Hepatocyte (in vitro differentiated cells): ENCODE results near the gene TBC1D5.

ENCODE experiments used
- CTCF ChIP-seq: fragments of 200-600 bp; sonication (generic); IDR thresholded peaks from 2 replicates; pipeline ENCODE4 v1.5.1; 2016; ENCODE audit warnings: antibody characterized with exemption, mild to moderate bottlenecking; ENCODE audit not compliant: poor library complexity
- EZH2phosphoT487 ChIP-seq: fragments of 200-600 bp; sonication (generic); IDR thresholded peaks from one replicate; pipeline ENCODE4 v1.6.1; 2018; ENCODE audit warnings: antibody characterized with exemption, mild to moderate bottlenecking, low read depth, moderate library complexity; ENCODE audit not compliant: unreplicated experiment, severe bottlenecking

DNA sequence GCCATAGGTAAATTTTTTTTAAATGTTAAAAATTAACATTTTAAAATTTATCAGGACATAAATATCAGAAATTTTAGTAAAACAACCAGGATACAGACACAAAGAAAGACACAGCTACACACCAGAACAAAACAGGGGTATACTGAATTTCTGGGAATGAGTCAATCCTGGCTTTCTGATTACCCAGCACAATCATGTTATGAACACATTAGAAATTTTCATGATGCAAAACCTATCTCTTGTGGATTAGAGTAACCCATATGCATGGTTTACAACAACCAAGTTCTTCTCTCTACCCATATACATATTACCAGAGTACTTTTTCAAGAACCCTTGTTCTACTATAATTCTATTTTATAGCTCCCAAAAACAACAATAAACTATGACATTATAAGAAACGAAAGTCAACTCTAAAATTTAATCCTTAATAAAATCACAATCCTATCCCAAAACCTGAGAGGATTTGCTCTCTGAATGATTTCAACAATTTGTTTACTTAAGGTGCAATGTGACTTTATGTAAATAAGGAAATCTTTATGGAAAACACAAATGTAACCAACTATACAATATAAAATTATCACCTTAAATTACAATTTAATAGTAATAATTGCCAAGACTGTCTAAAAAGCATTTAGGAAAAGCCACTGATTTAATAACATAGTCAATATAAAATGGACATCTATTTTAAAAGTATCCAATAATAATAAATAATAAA is 184.5 kb downstream of the TBC1D5 start:
- TF ChIP-seq CTCF (no peak), EZH2phosphoT487 (no peak)
